GM21717 (cell line): Measurements from ENCODE around the gene YTHDF2.

ENCODE experiments used
- ATAC-seq: cut with Tn5 transposase; IDR thresholded peaks from one replicate; pipeline ENCODE4 v1.9.1; 2021; ENCODE audit warnings: mild to moderate bottlenecking, moderate library complexity; ENCODE audit not compliant: unreplicated experiment

Gene YTHDF2

DNA sequence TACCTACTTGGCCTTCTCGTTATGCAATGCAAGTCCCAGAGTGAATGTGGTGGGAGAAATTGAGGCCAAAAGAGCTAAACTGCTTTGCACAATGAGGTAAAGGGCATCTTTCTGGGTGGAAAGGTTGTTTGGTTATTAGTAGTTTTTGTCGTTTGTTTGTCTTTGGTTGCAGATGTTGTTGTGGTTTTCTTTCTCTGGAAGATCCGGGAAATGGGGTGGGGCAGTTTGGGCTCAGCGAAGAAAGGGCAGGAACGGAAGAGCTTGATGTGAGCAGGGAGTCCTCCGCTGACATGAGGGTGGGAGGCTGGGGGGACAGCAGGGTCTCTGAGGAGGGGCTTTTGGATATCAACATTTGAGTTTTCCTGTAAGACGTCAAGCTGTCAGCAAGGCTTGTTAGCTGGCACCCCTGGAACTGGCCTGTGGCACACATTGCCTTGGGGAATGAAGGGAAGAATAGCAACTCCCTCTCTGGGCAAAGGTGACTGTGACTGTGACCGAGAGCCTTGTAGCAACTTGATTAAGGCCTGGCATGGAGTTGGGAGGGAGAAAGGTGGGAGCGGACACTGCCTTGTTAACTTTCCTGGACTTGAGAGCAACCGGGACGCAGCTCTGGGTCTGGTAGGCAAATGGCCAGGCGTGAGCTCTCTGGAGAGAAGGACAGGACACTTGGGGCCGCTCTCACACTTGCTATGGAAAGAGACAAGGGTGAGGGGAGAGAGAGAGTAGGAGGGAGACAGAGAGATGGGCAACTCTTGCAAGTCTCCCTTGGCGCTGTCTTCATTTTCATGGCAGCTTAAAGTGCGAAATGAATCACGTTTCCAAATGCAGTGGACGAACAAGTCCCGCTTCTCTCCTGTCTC, 59.8 kb downstream of the YTHDF2 start:
- no peak for ATAC-seq

DNA sequence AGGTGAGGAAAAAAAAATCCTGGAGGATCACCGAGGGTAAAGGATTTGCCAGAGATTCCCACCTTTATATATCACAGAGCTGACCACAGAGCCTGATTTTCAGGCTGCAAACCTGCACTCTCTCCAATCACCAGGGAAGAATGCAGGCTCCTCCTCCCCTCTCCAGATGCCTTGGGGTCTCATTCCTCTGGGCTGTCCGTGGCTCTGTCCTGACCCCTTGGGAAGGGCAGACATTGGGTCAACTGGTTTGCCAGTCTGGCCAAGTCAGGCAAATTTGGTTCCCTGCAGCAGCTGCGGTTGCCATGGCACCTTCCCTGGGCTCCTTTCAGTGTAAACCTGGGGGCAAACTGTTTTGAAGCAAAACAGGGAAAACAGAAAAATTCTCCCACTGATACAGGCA, 63.6 kb downstream of the YTHDF2 start:
- ATAC-seq: no peak

DNA sequence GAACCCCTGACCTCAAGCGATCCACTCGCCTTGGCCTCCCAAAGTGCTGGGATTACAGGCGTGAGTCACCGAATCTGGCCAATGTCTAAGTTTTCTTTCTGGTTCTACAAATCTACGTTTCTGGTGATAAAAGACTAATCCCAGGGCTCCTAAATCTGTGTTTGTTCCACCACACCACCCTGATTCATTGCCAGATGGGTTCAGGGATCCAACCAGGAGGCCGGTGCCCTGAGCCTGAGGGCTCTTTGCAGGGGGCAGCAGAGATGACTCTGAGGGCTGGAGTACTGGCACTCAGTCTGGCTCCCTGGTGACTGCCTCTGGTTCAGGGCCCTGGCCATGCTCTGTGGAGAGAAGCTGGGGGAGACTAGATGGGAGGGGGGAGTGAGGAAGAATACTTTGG, 64.7 kb downstream of the YTHDF2 start:
- ATAC-seq: no peak

DNA sequence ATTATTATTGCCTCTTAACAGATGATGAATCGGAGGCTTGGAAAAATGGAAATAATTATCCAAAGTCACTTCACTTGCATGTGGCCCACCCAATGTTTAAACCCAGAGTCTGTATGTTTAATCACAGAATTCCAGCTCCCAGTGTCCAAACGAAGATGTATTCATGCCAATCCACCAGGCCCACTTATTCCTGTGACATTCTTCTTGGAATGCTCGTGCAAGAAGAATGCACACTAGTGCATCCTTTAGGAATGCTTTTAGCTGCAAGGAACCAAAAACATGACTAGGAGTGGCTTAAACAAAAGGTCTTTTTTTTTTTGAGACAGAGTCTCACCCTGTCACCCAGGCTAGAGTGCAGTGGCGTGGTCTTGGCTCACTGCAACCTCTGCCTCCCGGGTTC, 66.3 kb downstream of the YTHDF2 start:
- ATAC-seq: no peak

DNA sequence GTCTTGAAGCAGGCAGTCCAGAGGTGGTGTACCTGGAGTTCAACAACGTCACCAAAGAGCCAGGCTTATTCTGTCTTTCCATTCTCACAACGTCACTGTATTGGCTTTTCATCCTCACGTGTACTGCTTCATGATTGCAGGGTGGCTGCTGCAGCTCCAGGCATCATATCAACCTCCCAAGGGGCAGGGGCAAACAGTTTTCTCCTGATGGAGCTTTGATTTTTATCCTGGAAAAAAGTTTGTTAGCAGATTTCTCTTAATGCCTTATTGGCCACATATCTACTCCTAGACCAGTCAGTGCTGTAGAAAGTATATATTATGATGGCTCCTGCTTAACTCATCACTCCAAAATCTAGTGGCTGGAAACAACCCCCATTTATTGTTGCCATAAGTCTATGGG, 66.9 kb downstream of the YTHDF2 start:
- ATAC-seq: no peak

DNA sequence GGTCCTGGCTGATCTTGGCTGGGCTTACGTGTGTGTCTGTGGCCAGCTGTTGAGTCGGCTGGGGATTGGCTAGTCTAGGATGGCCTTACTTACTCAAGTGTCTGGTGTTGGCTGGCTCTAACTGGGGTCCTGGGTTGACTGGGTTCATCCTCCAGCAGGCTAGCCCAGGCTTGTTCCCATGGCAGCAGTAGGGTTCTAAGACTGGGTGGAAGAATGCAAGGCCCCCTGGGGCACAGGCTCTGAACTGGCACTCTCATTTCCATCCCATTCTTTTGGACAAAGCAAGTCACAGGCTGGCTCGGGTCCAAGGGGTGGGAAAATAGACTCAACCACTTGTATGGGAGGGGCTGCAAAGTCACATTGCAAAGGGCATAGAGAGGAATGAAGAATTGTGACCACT, 67.3 kb downstream of the YTHDF2 start:
- no peak for ATAC-seq

DNA sequence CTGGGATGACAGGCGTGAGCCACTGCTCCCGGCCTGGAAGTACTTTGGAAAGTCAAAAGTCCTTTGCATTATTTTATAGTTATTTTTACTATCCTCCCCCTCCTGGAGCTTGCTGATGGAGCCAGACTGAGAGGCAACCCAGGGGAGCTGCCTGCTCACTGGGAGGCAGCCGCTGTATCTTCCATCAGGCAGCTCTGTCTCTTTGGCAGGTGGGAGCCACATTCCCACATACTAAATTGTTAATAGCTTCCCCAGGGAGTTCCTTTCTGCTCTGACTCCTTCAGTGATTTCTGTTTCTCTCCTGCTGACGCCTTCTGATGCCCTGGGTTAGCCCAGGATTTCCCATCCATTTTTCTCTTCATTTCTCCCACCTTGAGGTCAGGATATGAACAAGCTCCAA, 70.3 kb downstream of the YTHDF2 start:
- no peak for ATAC-seq

DNA sequence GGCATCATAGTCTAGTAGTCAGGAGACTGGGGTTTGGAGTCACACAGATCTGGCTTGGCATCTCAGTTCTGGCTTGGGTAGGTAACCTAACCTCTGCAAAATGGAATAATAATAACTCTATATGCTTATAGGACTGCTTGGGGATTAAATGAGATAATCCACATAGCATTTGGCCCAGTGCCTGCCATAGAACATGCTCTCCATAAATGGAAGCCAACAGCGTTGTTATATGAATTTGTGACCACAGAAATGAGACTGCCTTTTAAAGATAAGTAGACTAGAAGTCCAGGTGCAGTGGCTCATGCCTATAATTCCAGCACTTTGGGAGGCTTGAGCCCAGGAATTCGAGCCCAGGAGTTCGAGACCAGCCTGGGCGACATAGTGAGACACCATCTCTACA, 71.2 kb downstream of the YTHDF2 start:
- ATAC-seq: no peak

DNA sequence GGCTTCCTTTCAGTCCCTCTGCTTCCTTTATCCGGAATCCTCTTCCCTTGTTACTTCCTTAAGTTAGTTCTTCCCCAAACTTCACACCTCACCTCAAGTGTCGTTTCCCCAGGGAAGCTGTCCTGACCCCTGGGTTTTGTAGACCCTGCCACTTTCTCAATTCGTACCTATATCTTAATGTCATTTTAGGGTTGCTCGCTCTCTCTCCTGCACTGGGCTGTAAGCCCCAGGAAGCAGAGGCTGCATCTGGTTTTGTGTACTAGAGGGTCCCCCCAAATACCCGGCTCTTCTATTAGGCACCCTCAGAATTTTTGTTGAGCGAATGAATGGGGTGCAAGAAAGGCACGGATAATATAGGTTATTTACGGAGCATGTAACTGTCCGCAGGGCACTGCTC, 74.6 kb downstream of the YTHDF2 start:
- ATAC-seq: no peak

DNA sequence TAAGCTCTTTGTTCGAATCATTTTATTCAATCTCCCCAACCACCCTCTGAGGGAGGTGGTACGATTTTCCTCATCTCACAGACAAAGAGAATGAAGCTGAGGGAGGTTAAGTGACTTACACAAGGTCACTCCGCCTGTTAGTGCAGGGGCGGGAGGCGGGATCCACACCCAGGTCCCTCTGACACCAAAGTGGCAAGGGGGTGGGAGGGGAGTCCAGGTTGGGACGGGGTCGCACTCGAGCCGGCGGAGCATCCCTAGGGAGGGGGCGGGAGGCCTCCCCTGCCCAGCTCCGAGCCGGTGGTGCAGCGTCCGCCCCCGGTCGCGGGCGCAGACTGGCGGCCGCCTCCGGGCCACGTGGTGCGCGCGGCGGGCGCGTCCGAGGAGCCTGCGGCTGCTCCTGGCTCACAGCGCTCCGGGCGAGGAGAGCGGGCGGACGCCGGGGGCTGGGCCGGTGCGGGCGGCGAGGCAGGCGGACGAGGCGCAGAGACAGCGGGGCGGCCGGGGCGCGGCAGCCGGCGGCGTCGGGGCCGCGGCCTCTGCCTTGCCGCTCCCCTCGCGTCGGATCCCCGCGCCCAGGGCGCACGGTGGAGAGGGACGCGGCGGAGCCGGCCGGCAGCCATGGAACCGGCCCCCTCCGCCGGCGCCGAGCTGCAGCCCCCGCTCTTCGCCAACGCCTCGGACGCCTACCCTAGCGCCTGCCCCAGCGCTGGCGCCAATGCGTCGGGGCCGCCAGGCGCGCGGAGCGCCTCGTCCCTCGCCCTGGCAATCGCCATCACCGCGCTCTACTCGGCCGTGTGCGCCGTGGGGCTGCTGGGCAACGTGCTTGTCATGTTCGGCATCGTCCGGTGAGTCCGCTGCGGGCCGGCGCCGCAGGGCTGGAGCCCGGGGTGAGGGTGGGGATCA, 75.3 kb downstream of the YTHDF2 start, which contains the start of gene OPRD1:
Gene OPRD1 (plus strand): TSS at position 405 of the 903 bp plus-strand sequence. CDS start 214 bp downstream, at position 619.
- ATAC-seq: no peak

DNA sequence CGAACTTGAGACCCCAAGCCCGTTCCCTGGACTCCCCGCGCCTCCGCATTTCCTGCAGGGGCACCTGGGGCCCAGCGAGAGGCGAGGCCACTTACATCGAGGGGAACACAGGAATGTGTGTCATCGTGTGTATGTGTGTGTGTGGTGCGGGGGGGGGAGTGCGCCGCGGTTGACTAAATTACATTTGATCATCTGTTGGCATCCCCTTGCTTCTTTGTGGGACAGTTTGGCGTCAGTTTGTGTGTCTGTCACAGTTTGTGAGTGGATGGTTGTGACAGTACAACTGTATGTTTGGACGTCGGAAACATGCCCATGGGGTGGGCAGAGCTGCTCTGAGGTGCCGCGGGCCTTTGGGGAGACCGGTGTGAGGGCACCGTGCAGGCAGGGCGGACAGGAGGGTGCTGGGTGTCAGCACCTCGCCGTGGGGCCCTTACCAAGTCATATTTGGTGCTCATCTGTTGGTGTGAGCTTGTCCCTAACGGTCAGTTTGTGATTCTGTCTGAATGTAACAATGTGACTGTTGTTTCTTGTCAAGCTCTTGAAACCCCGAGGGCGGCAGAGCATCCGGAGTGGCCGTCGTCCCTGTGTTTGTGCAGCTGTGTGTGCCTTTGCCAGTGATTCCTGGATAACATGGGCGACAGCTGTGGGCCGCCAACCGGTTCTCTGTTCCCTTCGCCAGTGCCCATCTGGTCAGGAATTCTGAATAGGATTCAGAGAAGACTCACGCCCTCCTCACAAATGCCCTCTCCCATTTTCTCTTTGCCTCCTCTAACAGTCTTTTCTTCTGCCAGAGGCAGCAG, 76.1 kb downstream of the YTHDF2 start:
- no peak for ATAC-seq

DNA sequence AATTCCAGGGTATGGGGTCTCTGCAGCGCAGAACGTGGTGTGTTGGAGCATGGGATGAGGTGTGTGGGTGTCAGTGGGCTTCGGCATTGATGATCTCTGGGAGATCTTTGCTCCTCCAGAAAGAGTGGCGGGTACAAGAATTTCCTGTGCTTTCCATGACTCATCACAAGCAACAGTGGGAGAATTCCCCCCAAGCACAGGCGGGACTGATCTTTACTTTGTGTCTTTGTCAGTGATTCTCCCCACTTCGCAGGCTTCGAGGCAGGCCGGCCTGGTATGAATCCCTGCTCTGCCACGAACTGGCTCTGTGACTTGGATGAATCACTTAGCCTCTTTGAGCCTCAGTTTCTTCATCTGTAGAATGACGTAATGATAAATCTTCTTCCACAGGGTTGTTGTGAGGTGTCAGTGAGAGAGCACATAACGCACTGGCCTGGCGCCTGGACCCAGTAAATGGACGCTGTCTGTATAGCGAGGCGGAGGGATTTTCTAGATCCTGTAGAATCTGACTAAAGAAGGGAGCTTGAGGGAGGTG, 77.3 kb downstream of the YTHDF2 start:
- no peak for ATAC-seq

DNA sequence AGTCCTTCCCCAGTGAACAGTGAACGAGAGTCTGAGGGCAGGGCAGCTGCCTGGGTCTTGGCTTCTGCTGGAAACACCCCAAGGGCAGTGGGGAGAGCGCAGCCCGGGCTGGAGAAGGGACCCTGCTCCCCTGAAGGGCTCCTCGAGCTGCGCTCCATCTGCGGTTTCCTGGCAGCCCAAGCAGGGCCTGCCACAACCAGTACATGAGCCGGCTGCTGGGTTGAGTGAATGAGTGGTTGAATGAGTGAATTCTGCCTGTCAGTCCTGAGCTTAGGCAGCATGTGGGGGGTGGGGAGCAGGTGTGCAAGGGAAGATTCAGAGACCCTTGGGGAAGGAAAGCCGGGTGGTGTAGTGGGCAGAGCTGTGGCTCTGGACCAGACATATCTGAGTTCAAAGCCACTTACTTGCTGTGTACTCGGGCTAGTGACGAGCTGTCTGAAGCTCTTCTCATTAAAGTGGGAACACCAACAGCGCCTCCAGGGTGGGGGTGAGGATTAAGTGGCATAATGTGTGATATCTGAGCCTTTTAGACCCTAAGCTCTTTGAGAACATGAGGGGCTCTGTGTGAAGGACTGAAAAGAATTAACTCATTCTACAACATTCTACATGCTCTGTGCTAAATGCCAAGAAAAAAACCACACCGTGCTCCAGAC, 78.9 kb downstream of the YTHDF2 start:
- ATAC-seq: no peak

DNA sequence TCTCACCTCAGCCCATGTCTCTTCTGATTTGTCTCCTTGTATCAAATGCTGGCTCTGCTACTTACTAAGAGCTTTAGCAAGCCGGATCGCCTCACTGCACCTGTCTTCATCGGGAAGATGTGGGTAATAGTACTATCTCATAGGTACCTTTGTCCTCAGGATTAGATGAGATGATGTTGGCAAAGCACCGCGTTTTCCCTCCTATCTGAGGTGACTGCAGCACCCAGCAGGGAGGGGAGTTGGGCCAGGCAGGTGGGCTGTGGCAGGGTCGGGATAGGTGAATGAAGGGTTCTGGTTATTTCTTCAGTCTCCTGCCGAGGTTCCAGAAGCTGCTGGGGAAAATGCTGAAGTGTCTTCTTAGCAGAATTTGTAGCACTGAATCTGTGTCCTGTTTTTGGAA, 80.4 kb downstream of the YTHDF2 start:
- no peak for ATAC-seq

DNA sequence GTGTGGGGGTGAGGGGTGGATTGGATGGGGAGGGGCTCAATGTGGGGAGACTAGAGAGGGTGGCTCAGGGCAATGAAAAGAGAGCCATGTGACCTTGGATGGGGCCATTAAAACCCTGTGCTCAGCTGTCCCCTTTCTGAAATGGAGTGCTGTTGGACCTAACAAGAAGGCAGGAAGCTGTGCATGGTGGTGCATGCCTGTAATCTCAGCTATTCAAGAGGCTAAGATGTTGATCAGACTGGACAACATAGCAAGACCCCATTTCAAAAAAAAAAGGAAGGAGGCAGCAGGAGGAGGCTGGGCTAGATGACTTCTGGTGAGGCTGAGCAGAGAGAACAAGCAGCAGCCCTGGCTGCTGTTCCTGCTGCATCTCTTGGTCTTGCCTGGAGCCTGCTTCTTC, 82.3 kb downstream of the YTHDF2 start:
- no peak for ATAC-seq
